HG03103 (cell line): ENCODE results near the gene MYO7A.

Experiments used
- ATAC-seq: cut with Tn5 transposase; IDR thresholded peaks from one replicate; pipeline ENCODE4 v1.9.1; 2021; ENCODE audit warnings: low read depth; ENCODE audit not compliant: unreplicated experiment

Gene MYO7A

GRCh38 chr11:77180346-77180745 is 52.3 kb downstream of the MYO7A start:
- ATAC-seq = no peak

- ATAC-seq = no peak
Measured at GRCh38 chr11:77181226-77181625, 53.2 kb downstream of the MYO7A start.

- ATAC-seq = no peak
Measured at GRCh38 chr11:77181799-77182541, 53.9 kb downstream of the MYO7A start.

GRCh38 chr11:77182542-77183430 is 54.7 kb downstream of the MYO7A start:
- ATAC-seq = no peak

GRCh38 chr11:77183431-77183984 is 55.5 kb downstream of the MYO7A start:
- no peak for ATAC-seq

- no peak for ATAC-seq
Measured at GRCh38 chr11:77184136-77184860, 56.3 kb downstream of the MYO7A start.

GRCh38 chr11:77186302-77186701 is 58.3 kb downstream of the MYO7A start:
- ATAC-seq = no peak

- no peak for ATAC-seq
Measured at GRCh38 chr11:77187111-77187750, 59.2 kb downstream of the MYO7A start.

- ATAC-seq = peak; percentile 63
Measured at GRCh38 chr11:77187776-77188632, 60.0 kb downstream of the MYO7A start.

- no peak for ATAC-seq
Measured at GRCh38 chr11:77188633-77189491, 60.8 kb downstream of the MYO7A start.

- no peak for ATAC-seq
Measured at GRCh38 chr11:77189588-77190210, 61.7 kb downstream of the MYO7A start.

GRCh38 chr11:77190331-77191075 is 62.5 kb downstream of the MYO7A start:
- no peak for ATAC-seq

GRCh38 chr11:77191429-77191822 is 63.4 kb downstream of the MYO7A start:
- no peak for ATAC-seq

- ATAC-seq = no peak
Measured at GRCh38 chr11:77191823-77192495, 63.9 kb downstream of the MYO7A start.

- ATAC-seq = no peak
Measured at GRCh38 chr11:77193167-77193566, 65.1 kb downstream of the MYO7A start.

GRCh38 chr11:77193911-77194830 is 66.1 kb downstream of the MYO7A start:
- no peak for ATAC-seq
